DND-41 (cell line): ENCODE data around the gene DKK2.

Experiments used
- EZH2 ChIP-seq: IDR thresholded peaks from 3 replicates; pipeline ENCODE4 v1.6.1; 2012; ENCODE audit warnings: borderline replicate concordance, low read depth, mild to moderate bottlenecking, moderate library complexity, low read length, inconsistent platforms; ENCODE audit not compliant: severe bottlenecking
- TF ChIP-seq, protein P1 (sequence below): IDR thresholded peaks from 2 replicates; pipeline ENCODE4 v1.5.1; 2012; ENCODE audit warnings: borderline replicate concordance, low read length, moderate library complexity, mild to moderate bottlenecking; ENCODE audit not compliant: poor library complexity, severe bottlenecking; ENCODE audit errors: extremely low read depth

GRCh38 chr4:106979476-106979875, 56.6 kb downstream of the DKK2 start:
- TF ChIP-seq EZH2: no peak
- TF ChIP-seq, protein P1, sequence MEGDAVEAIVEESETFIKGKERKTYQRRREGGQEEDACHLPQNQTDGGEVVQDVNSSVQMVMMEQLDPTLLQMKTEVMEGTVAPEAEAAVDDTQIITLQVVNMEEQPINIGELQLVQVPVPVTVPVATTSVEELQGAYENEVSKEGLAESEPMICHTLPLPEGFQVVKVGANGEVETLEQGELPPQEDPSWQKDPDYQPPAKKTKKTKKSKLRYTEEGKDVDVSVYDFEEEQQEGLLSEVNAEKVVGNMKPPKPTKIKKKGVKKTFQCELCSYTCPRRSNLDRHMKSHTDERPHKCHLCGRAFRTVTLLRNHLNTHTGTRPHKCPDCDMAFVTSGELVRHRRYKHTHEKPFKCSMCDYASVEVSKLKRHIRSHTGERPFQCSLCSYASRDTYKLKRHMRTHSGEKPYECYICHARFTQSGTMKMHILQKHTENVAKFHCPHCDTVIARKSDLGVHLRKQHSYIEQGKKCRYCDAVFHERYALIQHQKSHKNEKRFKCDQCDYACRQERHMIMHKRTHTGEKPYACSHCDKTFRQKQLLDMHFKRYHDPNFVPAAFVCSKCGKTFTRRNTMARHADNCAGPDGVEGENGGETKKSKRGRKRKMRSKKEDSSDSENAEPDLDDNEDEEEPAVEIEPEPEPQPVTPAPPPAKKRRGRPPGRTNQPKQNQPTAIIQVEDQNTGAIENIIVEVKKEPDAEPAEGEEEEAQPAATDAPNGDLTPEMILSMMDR: no peak
